ENCODE results near the gene UCHL5. TPM values are rescaled to one million over a fixed set of nuclear protein-coding genes. Genes with fewer than 3 reads are reported as not detected.

The UCHL5 gene
- total RNA-seq, 1 donor from 2014 or later: 25.9 TPM

DNA sequence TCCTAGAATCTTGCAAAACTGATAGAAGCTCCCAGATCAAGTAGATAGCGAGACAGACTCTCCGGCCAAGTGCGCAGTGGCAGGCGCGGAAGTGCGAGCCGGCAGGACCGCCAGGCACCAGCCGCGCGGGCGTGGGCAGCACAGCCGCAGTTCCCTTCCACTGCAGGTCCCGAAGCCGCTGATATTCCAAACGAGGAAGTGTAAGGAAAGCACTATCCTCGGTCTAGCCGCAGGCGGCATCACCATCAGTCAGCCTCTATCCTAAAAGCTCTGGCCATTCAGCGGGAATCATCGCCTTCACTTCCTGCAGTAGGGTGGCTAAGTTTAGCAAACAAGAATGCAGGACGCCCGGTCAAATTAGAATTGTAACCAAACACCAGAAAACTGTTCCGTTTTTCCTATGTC, 45.3 kb upstream of the UCHL5 start:
- Mint-ChIP-seq H3K36me3 (ENCODE audit: unreplicated experiment) (no peaks in the 10 kb centered on the region), H3K9me3 (ENCODE audit: unreplicated experiment) (peaks cover 4% of the 10 kb centered on the region), H3K4me3 (ENCODE audit: unreplicated experiment) (peak overlapping the region; percentile 86), H3K27ac (ENCODE audit: unreplicated experiment) (peak overlapping the region; percentile 52), H3K4me1 (ENCODE audit: low read depth, unreplicated experiment) (no peaks in the 10 kb centered on the region), H3K27me3 (ENCODE audit: unreplicated experiment) (peaks cover 1% of the 10 kb centered on the region)
- DNase-seq: peak; percentile 40
- TF ChIP-seq, protein P1, sequence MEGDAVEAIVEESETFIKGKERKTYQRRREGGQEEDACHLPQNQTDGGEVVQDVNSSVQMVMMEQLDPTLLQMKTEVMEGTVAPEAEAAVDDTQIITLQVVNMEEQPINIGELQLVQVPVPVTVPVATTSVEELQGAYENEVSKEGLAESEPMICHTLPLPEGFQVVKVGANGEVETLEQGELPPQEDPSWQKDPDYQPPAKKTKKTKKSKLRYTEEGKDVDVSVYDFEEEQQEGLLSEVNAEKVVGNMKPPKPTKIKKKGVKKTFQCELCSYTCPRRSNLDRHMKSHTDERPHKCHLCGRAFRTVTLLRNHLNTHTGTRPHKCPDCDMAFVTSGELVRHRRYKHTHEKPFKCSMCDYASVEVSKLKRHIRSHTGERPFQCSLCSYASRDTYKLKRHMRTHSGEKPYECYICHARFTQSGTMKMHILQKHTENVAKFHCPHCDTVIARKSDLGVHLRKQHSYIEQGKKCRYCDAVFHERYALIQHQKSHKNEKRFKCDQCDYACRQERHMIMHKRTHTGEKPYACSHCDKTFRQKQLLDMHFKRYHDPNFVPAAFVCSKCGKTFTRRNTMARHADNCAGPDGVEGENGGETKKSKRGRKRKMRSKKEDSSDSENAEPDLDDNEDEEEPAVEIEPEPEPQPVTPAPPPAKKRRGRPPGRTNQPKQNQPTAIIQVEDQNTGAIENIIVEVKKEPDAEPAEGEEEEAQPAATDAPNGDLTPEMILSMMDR (IDR thresholded peaks at IDR 0.05; ENCODE audit: partially characterized antibody, unreplicated experiment): no peak

DNA sequence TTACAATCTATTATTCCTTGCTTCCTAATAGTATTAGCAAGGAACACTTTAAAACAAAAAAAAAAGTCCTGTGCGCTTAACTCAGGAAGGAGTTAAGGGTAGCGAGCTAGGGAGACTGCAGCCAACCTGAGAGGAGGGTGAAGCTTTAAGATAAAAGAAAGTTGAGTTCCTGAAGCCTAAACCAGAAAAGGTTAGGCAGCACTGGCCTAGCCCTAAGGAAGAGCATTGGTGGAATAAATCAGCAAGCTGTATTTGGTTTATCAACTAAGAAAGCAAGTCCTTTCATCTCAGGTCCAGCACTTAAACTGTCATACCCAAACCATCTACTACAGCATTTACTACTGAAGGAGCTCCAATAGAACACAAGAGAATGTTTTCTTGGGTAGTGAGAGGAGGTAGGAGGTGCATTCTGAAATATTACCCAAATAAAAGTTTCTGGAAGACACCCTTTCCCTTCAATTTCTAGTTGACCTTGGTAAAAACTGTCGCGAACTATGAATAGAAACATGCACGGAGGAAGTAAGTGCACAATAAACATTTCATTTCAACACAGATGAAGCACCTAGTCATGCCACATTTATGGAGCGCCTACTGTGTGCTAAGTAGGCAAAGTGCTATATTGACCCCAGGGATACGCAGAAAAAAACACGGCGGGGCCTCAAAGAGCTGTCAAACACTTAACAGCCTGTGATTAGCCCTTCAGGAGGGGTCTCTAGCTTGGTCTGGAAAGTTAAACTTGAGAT, 44.8 kb upstream of the UCHL5 start:
- H3K27ac Mint-ChIP-seq (ENCODE audit: unreplicated experiment): peak overlapping the region; percentile 42
- H3K4me1 Mint-ChIP-seq (ENCODE audit: low read depth, unreplicated experiment): no peaks in the 10 kb centered on the region
- TF ChIP-seq, protein P1 (IDR thresholded peaks at IDR 0.05; ENCODE audit: partially characterized antibody, unreplicated experiment): no peak
- peaks cover 4% of the 10 kb centered on the region for H3K9me3 Mint-ChIP-seq (ENCODE audit: unreplicated experiment)
- H3K4me3 Mint-ChIP-seq (ENCODE audit: unreplicated experiment): peak overlapping the region; percentile 86
- no peaks in the 10 kb centered on the region for H3K36me3 Mint-ChIP-seq (ENCODE audit: unreplicated experiment)
- peaks cover 1% of the 10 kb centered on the region for H3K27me3 Mint-ChIP-seq (ENCODE audit: unreplicated experiment)
- no peak for DNase-seq

DNA sequence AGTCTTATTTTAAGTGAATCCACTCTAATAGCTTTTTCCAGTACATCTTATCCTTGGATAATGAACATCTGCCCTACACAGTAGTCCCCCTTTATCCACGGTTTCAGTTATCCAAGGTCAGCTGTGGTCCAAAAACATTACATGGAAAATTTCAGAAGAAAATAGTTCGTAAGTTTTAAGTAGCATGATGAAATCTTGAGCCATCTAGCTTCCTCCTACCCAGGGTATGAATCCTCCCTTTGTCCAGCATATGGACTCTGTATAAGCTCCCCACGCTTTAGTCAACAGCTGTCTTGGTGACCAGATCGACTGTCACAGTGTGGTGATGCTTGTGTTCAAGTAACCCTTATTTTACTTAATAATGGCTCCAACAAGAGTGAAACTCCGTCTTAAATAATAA, 43.5 kb upstream of the UCHL5 start:
- TF ChIP-seq, protein P1 (IDR thresholded peaks at IDR 0.05; ENCODE audit: partially characterized antibody, unreplicated experiment): no peak
- Mint-ChIP-seq H3K9me3 (ENCODE audit: unreplicated experiment) (peaks cover 4% of the 10 kb centered on the region), H3K36me3 (ENCODE audit: unreplicated experiment) (no peaks in the 10 kb centered on the region), H3K27ac (ENCODE audit: unreplicated experiment) (no peak overlapping the region), H3K4me1 (ENCODE audit: low read depth, unreplicated experiment) (no peaks in the 10 kb centered on the region), H3K4me3 (ENCODE audit: unreplicated experiment) (no peak overlapping the region), H3K27me3 (ENCODE audit: unreplicated experiment) (peaks cover 1% of the 10 kb centered on the region)
- DNase-seq: no peak

DNA sequence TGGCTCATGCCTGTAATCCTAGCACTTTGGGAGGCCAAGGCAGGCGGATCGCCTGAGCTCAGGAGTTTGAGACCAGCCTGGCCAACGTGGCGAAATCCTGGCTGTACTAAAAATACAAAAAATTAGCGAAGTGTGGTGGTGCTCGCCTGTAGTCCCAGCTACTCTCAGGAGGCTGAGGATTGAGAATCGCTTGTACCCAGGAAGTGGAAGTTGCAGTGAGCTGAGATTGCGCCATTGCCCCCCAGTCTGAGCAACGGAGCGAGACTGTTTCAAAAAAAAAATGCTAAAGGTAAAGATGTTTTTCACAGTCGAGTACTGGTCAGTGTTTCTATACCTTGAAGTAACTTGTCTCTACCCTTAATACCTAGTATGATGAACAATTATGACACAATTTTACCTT, 35.0 kb upstream of the UCHL5 start:
- no peak overlapping the region for H3K27ac Mint-ChIP-seq (ENCODE audit: unreplicated experiment)
- TF ChIP-seq, protein P1 (IDR thresholded peaks at IDR 0.05; ENCODE audit: partially characterized antibody, unreplicated experiment): no peak
- no peaks in the 10 kb centered on the region for H3K36me3 Mint-ChIP-seq (ENCODE audit: unreplicated experiment)
- H3K9me3 Mint-ChIP-seq (ENCODE audit: unreplicated experiment): no peaks in the 10 kb centered on the region
- H3K27me3 Mint-ChIP-seq (ENCODE audit: unreplicated experiment): no peaks in the 10 kb centered on the region
- no peak overlapping the region for H3K4me3 Mint-ChIP-seq (ENCODE audit: unreplicated experiment)
- no peaks in the 10 kb centered on the region for H3K4me1 Mint-ChIP-seq (ENCODE audit: low read depth, unreplicated experiment)
- no peak for DNase-seq

DNA sequence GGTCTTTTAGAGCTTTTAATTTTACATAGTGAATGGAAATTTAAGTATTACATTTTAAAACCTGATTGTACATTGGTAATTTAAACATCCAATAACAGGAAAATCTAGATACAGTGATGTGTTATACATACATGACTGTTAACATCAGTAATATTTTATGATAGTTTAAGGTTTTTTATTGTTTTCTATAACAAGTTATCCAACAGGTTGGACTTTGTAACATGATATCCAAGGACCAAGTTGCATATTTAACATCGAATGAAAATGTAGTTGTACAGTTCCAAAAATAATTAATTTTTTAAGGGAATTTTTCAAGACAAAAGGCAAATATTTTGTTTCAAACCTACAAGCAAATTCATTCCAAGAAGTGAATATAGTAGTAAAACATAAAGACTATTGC, 31.7 kb upstream of the UCHL5 start:
- Mint-ChIP-seq H3K4me1 (ENCODE audit: low read depth, unreplicated experiment) (no peaks in the 10 kb centered on the region), H3K9me3 (ENCODE audit: unreplicated experiment) (no peaks in the 10 kb centered on the region), H3K27me3 (ENCODE audit: unreplicated experiment) (no peaks in the 10 kb centered on the region), H3K27ac (ENCODE audit: unreplicated experiment) (no peak overlapping the region), H3K36me3 (ENCODE audit: unreplicated experiment) (no peaks in the 10 kb centered on the region), H3K4me3 (ENCODE audit: unreplicated experiment) (no peak overlapping the region)
- TF ChIP-seq, protein P1 (IDR thresholded peaks at IDR 0.05; ENCODE audit: partially characterized antibody, unreplicated experiment): no peak
- DNase-seq: no peak

Data from glutamatergic neuron (in vitro differentiated cells).